Mesenchymal stem cell (in vitro differentiated cells and primary cell): ENCODE data around the gene CERS6. TPM values are rescaled to one million over a fixed set of nuclear protein-coding genes. Genes with fewer than 3 reads are reported as not detected.
"Not testable (repeated sequence)": the region's sequence is repeated elsewhere in the genome, so short reads cannot be mapped to it uniquely, and the experiment has no call there.

ENCODE experiments used
- DNase-seq: peaks from one replicate; pipeline ENCODE4 v3.0.0-alpha.2; 2013
- H2AFZ ChIP-seq: one replicate; pipeline ENCODE4 v1.6.1; 2013; ENCODE audit warnings: low read depth, mild to moderate bottlenecking, control low read depth, inconsistent platforms, low read length, moderate library complexity
- H2AK5ac ChIP-seq: 2 replicates; pipeline ENCODE4 v1.6.1; 2013; ENCODE audit warnings: low read length, moderate library complexity, mild to moderate bottlenecking, inconsistent platforms; ENCODE audit not compliant: severe bottlenecking
- H2BK120ac ChIP-seq: one replicate; pipeline ENCODE4 v1.6.1; 2013; ENCODE audit warnings: low read depth, mild to moderate bottlenecking, inconsistent platforms, low read length, moderate library complexity
- H2BK12ac ChIP-seq, 2 experiments: one replicate each; pipeline ENCODE4 v1.6.1; 2013; ENCODE audit warnings: inconsistent platforms in 2 of 2, low read length in 2 of 2, mild to moderate bottlenecking in 2 of 2, moderate library complexity in 2 of 2, control low read depth in 1 of 2
- H2BK15ac ChIP-seq: one replicate; pipeline ENCODE4 v1.6.1; 2013; ENCODE audit warnings: mild to moderate bottlenecking, low read depth, inconsistent platforms; ENCODE audit not compliant: poor library complexity, severe bottlenecking
- H2BK5ac ChIP-seq: 2 replicates; pipeline ENCODE4 v1.6.1; 2013; ENCODE audit warnings: low read depth, mild to moderate bottlenecking, low read length, control low read depth, inconsistent platforms; ENCODE audit not compliant: poor library complexity, severe bottlenecking
- H3K14ac ChIP-seq, 2 experiments: one replicate each; pipeline ENCODE4 v1.6.1; 2013; ENCODE audit warnings: inconsistent platforms in 2 of 2, low read length in 2 of 2, control low read depth in 1 of 2, mild to moderate bottlenecking in 1 of 2, moderate library complexity in 1 of 2
- H3K18ac ChIP-seq, 2 experiments: one replicate each; pipeline ENCODE4 v1.6.1; 2013; ENCODE audit warnings: inconsistent platforms in 2 of 2, low read length in 2 of 2, control low read depth in 1 of 2, low read depth in 1 of 2, mild to moderate bottlenecking in 1 of 2
- H3K23ac ChIP-seq, 2 experiments: one replicate each; pipeline ENCODE4 v1.6.1; 2013; ENCODE audit warnings: inconsistent platforms in 2 of 2, low read length in 2 of 2, mild to moderate bottlenecking in 2 of 2, moderate library complexity in 2 of 2, control low read depth in 1 of 2
- H3K27ac ChIP-seq: 2 replicates; pipeline ENCODE4 v1.5.1; 2013; ENCODE audit warnings: mild to moderate bottlenecking, moderate library complexity, low read length, control low read depth, inconsistent platforms; ENCODE audit not compliant: poor library complexity, severe bottlenecking
- H3K27me3 ChIP-seq, 2 experiments: 2 replicates each; pipeline versions ENCODE4 v1.6.1 to v1.7.0; 2013; ENCODE audit warnings: low read length in 2 of 2, mild to moderate bottlenecking in 2 of 2, moderate library complexity in 2 of 2, control low read depth in 1 of 2, inconsistent platforms in 1 of 2; ENCODE audit not compliant: control insufficient read depth in 1 of 2, insufficient read depth in 1 of 2
- H3K36me3 ChIP-seq, 2 experiments: 2 replicates each; pipeline versions ENCODE4 v1.6.1 to v1.7.0; 2013; ENCODE audit warnings: low read length in 2 of 2, control low read depth in 1 of 2, inconsistent platforms in 1 of 2, low read depth in 1 of 2, mild to moderate bottlenecking in 1 of 2; ENCODE audit not compliant: insufficient read depth in 2 of 2, control insufficient read depth in 1 of 2
- H3K4ac ChIP-seq, 2 experiments: one replicate each; pipeline ENCODE4 v1.6.1; 2013; ENCODE audit warnings: inconsistent platforms in 2 of 2, low read length in 2 of 2, mild to moderate bottlenecking in 2 of 2, moderate library complexity in 2 of 2, control low read depth in 1 of 2, low read depth in 1 of 2
- H3K4me1 ChIP-seq: 2 replicates; pipeline ENCODE4 v1.6.1; 2013; ENCODE audit warnings: low read depth, low read length, control low read depth; ENCODE audit not compliant: control insufficient read depth, insufficient read depth
- H3K4me2 ChIP-seq: 2 replicates; pipeline ENCODE4 v1.6.1; 2013; ENCODE audit warnings: low read length, mild to moderate bottlenecking, inconsistent platforms; ENCODE audit not compliant: poor library complexity, severe bottlenecking
- H3K4me3 ChIP-seq, 2 experiments: 2 replicates each; pipeline versions ENCODE4 v1.5.1 to v1.7.0; 2013; ENCODE audit warnings: low read length in 2 of 2, mild to moderate bottlenecking in 2 of 2, control low read depth in 1 of 2, low read depth in 1 of 2; ENCODE audit not compliant: insufficient read depth in 1 of 2
- H3K79me1 ChIP-seq: replicated peaks from 2 replicates; pipeline ENCODE4 v1.6.1; 2013; ENCODE audit warnings: mild to moderate bottlenecking, control low read depth, low read length, inconsistent platforms; ENCODE audit not compliant: poor library complexity, severe bottlenecking
- H3K9ac ChIP-seq: 2 replicates; pipeline ENCODE4 v1.7.0; 2013; ENCODE audit warnings: mild to moderate bottlenecking, low read length, moderate library complexity
- H3K9me3 ChIP-seq: 2 replicates; pipeline ENCODE4 v1.7.0; 2013; ENCODE audit warnings: mild to moderate bottlenecking, low read length; ENCODE audit not compliant: control insufficient read depth
- H4K8ac ChIP-seq: one replicate; pipeline ENCODE4 v1.6.1; 2013; ENCODE audit warnings: inconsistent platforms, mild to moderate bottlenecking, low read length, moderate library complexity
- H4K91ac ChIP-seq: one replicate; pipeline ENCODE4 v1.6.1; 2013; ENCODE audit warnings: mild to moderate bottlenecking, low read length, inconsistent platforms
- WGBS: methylation state at CpG from one replicate; pipeline ENCODE4 v1.1.7; 2013; ENCODE audit warnings: mixed read lengths; 5-methylcytosine and 5-hydroxymethylcytosine counted together
- polyA plus RNA-seq, 2 experiments: library from polyadenylated mRNA; stranded (reverse); fragments of 200-250 nt; gene quantifications; one replicate each; pipeline ENCODE4 v1.2.3, GENCODE V29; 2013

Gene CERS6
- polyA plus RNA-seq (2013, experiment 1 of 2) = 11.1 TPM
- polyA plus RNA-seq (2013, experiment 2 of 2) = 11.4 TPM

DNA sequence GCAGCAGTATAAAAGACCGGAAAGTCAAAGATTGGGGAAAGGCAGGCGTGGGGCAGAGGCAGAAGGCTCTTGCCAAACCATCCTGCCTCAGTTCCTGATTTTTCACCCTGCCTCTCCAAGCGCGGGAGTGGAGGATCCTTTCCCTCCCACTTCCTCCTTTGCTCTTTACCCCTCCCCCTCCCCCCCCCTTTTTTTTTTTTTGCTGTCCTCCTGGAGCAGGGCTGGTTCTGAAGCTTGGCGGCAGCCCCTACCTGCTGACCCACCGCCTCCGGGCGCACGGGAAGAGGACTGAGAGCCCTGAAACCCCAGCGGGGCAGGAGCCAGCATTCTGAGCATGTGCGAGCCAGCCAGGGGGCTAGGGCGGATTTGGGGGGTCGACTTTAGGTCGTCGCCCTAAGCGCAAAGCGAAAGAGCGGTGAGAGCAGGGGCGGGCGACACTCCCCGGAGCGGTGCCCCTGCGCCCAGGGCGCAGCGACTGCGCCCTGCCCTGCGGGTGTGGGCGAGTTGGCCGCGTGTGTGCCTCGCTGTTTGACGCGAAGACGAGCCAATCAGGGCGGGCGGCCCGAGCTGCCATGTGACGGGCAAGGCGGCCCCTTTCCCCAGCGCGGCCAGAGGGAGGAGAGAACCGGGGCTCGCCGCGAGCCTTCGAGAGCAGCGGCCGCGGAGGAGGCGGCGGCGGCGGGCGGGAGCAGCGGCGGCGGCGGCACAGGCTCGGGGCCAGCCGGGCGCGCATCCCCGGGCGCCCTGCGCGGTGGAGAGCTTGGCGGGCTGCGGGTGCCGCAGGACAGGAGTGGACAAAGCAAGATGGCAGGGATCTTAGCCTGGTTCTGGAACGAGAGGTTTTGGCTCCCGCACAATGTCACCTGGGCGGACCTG, at the start of gene CERS6:
CERS6 (plus strand) TSS at position 628 of the 876 bp plus-strand sequence; CDS start at position 805, 177 bp downstream.
- H4K91ac ChIP-seq = peak within 1 kb of the TSS; percentile 87
- 2% methylated on average over 56 of the region's 72 CpGs for WGBS
- H2BK12ac ChIP-seq = peak within 1 kb of the TSS; percentile 45 to 93
- peak within 1 kb of the TSS; percentile 85 to 94 for H3K4me3 ChIP-seq
- H3K9me3 ChIP-seq = no peaks in the 10 kb centered on the region
- peak within 1 kb of the TSS; percentile 20 for H2BK5ac ChIP-seq
- peak within 1 kb of the TSS in 1 of 2 experiments; percentile 90 for H3K14ac ChIP-seq
- H3K4me2 ChIP-seq = peak within 1 kb of the TSS; percentile 90
- H3K23ac ChIP-seq = peak within 1 kb of the TSS in 1 of 2 experiments; percentile 97
- H3K4me1 ChIP-seq = peaks cover 6% of the 10 kb centered on the region
- peak within 1 kb of the TSS; percentile 69 for H3K27ac ChIP-seq
- peak within 1 kb of the TSS; percentile 64 for H2BK120ac ChIP-seq
- peak within 1 kb of the TSS; percentile 92 to 93 for H3K18ac ChIP-seq
- peak within 1 kb of the TSS; percentile 78 for H2BK15ac ChIP-seq
- H3K9ac ChIP-seq = peak within 1 kb of the TSS; percentile 88
- H3K79me1 ChIP-seq = peaks cover 9% of the 10 kb centered on the region
- H4K8ac ChIP-seq = peak within 1 kb of the TSS; percentile 92
- peak; percentile 94 for DNase-seq
- no peaks in the 10 kb centered on the region for H3K27me3 ChIP-seq
- H2AFZ ChIP-seq = peak within 1 kb of the TSS; percentile 85
- H3K36me3 ChIP-seq = no peaks in the 10 kb centered on the region
- H2AK5ac ChIP-seq = no peak within 1 kb of the TSS
- H3K4ac ChIP-seq = peak within 1 kb of the TSS; percentile 58 to 81

DNA sequence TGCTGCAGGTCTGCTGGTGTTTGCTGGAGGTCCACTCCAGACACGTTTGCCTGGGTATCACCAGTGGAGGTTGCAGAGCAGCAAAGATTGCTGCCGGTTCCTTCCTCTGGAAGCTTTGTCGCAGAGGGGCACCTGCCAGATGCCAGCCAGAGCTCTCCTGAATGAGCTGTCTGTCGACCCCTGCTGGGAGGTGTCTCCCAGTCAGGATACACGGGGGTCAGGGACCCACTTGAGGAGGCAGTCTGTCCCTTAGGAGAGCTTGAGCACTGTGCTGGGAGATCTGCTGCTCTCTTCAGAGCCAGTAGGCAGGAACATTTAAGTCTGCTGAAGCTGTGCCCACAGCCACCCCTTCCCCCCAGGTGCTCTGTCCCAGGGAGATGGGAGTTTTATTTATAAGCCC, 43.8 kb upstream of the CERS6 start:
- not testable (repeated sequence) for H3K14ac ChIP-seq, H3K27me3 ChIP-seq, H2BK5ac ChIP-seq, H3K23ac ChIP-seq, H2BK120ac ChIP-seq, H3K18ac ChIP-seq, H3K9me3 ChIP-seq, H3K36me3 ChIP-seq, H4K91ac ChIP-seq, H2AFZ ChIP-seq, H3K4me2 ChIP-seq, H3K27ac ChIP-seq, H2AK5ac ChIP-seq, H3K9ac ChIP-seq, H3K4me1 ChIP-seq, DNase-seq, H3K4me3 ChIP-seq, H2BK12ac ChIP-seq, H3K79me1 ChIP-seq, H3K4ac ChIP-seq, H2BK15ac ChIP-seq, H4K8ac ChIP-seq
- WGBS = 60% methylated on average over 4 of the region's 5 CpGs

DNA sequence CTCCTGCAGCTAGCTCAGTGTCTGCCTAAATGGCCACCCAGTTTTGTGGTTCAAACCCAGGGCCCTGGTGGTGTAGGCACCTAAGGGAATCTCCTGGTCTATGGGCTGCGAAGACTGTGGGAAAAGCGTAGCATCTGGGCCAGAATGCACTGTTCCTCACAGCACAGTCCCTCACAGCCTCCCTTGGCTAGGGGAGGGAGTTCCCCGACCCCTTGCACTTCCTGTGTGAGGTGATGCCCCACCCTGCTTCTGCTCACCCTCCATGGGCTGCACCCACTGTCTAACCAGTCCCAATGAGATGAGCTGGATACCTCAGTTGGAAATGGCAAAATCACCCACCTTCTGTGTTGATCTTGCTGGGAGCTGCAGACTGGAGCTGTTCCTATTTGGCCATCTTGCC, 43.0 kb upstream of the CERS6 start:
- H3K4ac ChIP-seq, H4K91ac ChIP-seq, H3K14ac ChIP-seq, H3K18ac ChIP-seq, H3K27ac ChIP-seq, H2BK5ac ChIP-seq, H3K23ac ChIP-seq, H3K36me3 ChIP-seq, H2BK12ac ChIP-seq, H2BK15ac ChIP-seq, H3K27me3 ChIP-seq, H3K4me1 ChIP-seq, H3K4me2 ChIP-seq, H3K4me3 ChIP-seq, H3K9me3 ChIP-seq, H2AFZ ChIP-seq, H3K9ac ChIP-seq, H3K79me1 ChIP-seq, DNase-seq, H4K8ac ChIP-seq, H2BK120ac ChIP-seq, H2AK5ac ChIP-seq: not testable (repeated sequence)
- 86% methylated on average over 3 of the region's 3 CpGs for WGBS

- Histone ChIP-seq H2AFZ (no peak overlapping the region), H3K4me2 (no peak overlapping the region), H4K8ac (no peak overlapping the region), H2AK5ac (no peak overlapping the region), H3K27ac (no peak overlapping the region), H3K9ac (no peak overlapping the region), H4K91ac (no peak overlapping the region), H2BK120ac (no peak overlapping the region), H3K23ac (no peak overlapping the region), H3K27me3 (no peaks in the 10 kb centered on the region), H3K18ac (no peak overlapping the region), H2BK12ac (no peak overlapping the region), H3K36me3 (no peaks in the 10 kb centered on the region), H3K79me1 (no peaks in the 10 kb centered on the region), H3K14ac (no peak overlapping the region), H2BK15ac (no peak overlapping the region), H3K9me3 (peaks cover 3% of the 10 kb centered on the region), H3K4me3 (no peak overlapping the region), H3K4me1 (no peaks in the 10 kb centered on the region), H2BK5ac (no peak overlapping the region), H3K4ac (no peak overlapping the region)
- no peak for DNase-seq
These were observed 39.5 kb upstream of the CERS6 start for GRCh38 chr2:168416555-168416954.
